Mesenchymal stem cell (in vitro differentiated cells and primary cell): ENCODE data around the gene NTN1.

Source experiments
- DNase-seq: peaks from one replicate; pipeline ENCODE4 v3.0.0-alpha.2; 2013
- H2AFZ ChIP-seq: one replicate; pipeline ENCODE4 v1.6.1; 2013; ENCODE audit warnings: low read depth, mild to moderate bottlenecking, control low read depth, inconsistent platforms, low read length, moderate library complexity
- H2AK5ac ChIP-seq: 2 replicates; pipeline ENCODE4 v1.6.1; 2013; ENCODE audit warnings: low read length, moderate library complexity, mild to moderate bottlenecking, inconsistent platforms; ENCODE audit not compliant: severe bottlenecking
- H2BK120ac ChIP-seq: one replicate; pipeline ENCODE4 v1.6.1; 2013; ENCODE audit warnings: low read depth, mild to moderate bottlenecking, inconsistent platforms, low read length, moderate library complexity
- H2BK12ac ChIP-seq, 2 experiments: one replicate each; pipeline ENCODE4 v1.6.1; 2013; ENCODE audit warnings: inconsistent platforms in 2 of 2, low read length in 2 of 2, mild to moderate bottlenecking in 2 of 2, moderate library complexity in 2 of 2, control low read depth in 1 of 2
- H2BK15ac ChIP-seq: one replicate; pipeline ENCODE4 v1.6.1; 2013; ENCODE audit warnings: mild to moderate bottlenecking, low read depth, inconsistent platforms; ENCODE audit not compliant: poor library complexity, severe bottlenecking
- H2BK5ac ChIP-seq: 2 replicates; pipeline ENCODE4 v1.6.1; 2013; ENCODE audit warnings: low read depth, mild to moderate bottlenecking, low read length, control low read depth, inconsistent platforms; ENCODE audit not compliant: poor library complexity, severe bottlenecking
- H3K14ac ChIP-seq, 2 experiments: one replicate each; pipeline ENCODE4 v1.6.1; 2013; ENCODE audit warnings: inconsistent platforms in 2 of 2, low read length in 2 of 2, control low read depth in 1 of 2, mild to moderate bottlenecking in 1 of 2, moderate library complexity in 1 of 2
- H3K18ac ChIP-seq, 2 experiments: one replicate each; pipeline ENCODE4 v1.6.1; 2013; ENCODE audit warnings: inconsistent platforms in 2 of 2, low read length in 2 of 2, control low read depth in 1 of 2, low read depth in 1 of 2, mild to moderate bottlenecking in 1 of 2
- H3K23ac ChIP-seq, 2 experiments: one replicate each; pipeline ENCODE4 v1.6.1; 2013; ENCODE audit warnings: inconsistent platforms in 2 of 2, low read length in 2 of 2, mild to moderate bottlenecking in 2 of 2, moderate library complexity in 2 of 2, control low read depth in 1 of 2
- H3K27ac ChIP-seq: 2 replicates; pipeline ENCODE4 v1.5.1; 2013; ENCODE audit warnings: mild to moderate bottlenecking, moderate library complexity, low read length, control low read depth, inconsistent platforms; ENCODE audit not compliant: poor library complexity, severe bottlenecking
- H3K27me3 ChIP-seq, 2 experiments: 2 replicates each; pipeline versions ENCODE4 v1.6.1 to v1.7.0; 2013; ENCODE audit warnings: low read length in 2 of 2, mild to moderate bottlenecking in 2 of 2, moderate library complexity in 2 of 2, control low read depth in 1 of 2, inconsistent platforms in 1 of 2; ENCODE audit not compliant: control insufficient read depth in 1 of 2, insufficient read depth in 1 of 2
- H3K36me3 ChIP-seq, 2 experiments: 2 replicates each; pipeline versions ENCODE4 v1.6.1 to v1.7.0; 2013; ENCODE audit warnings: low read length in 2 of 2, control low read depth in 1 of 2, inconsistent platforms in 1 of 2, low read depth in 1 of 2, mild to moderate bottlenecking in 1 of 2; ENCODE audit not compliant: insufficient read depth in 2 of 2, control insufficient read depth in 1 of 2
- H3K4ac ChIP-seq, 2 experiments: one replicate each; pipeline ENCODE4 v1.6.1; 2013; ENCODE audit warnings: inconsistent platforms in 2 of 2, low read length in 2 of 2, mild to moderate bottlenecking in 2 of 2, moderate library complexity in 2 of 2, control low read depth in 1 of 2, low read depth in 1 of 2
- H3K4me1 ChIP-seq: 2 replicates; pipeline ENCODE4 v1.6.1; 2013; ENCODE audit warnings: low read depth, low read length, control low read depth; ENCODE audit not compliant: control insufficient read depth, insufficient read depth
- H3K4me2 ChIP-seq: 2 replicates; pipeline ENCODE4 v1.6.1; 2013; ENCODE audit warnings: low read length, mild to moderate bottlenecking, inconsistent platforms; ENCODE audit not compliant: poor library complexity, severe bottlenecking
- H3K4me3 ChIP-seq, 2 experiments: 2 replicates each; pipeline versions ENCODE4 v1.5.1 to v1.7.0; 2013; ENCODE audit warnings: low read length in 2 of 2, mild to moderate bottlenecking in 2 of 2, control low read depth in 1 of 2, low read depth in 1 of 2; ENCODE audit not compliant: insufficient read depth in 1 of 2
- H3K79me1 ChIP-seq: replicated peaks from 2 replicates; pipeline ENCODE4 v1.6.1; 2013; ENCODE audit warnings: mild to moderate bottlenecking, control low read depth, low read length, inconsistent platforms; ENCODE audit not compliant: poor library complexity, severe bottlenecking
- H3K9ac ChIP-seq: 2 replicates; pipeline ENCODE4 v1.7.0; 2013; ENCODE audit warnings: mild to moderate bottlenecking, low read length, moderate library complexity
- H3K9me3 ChIP-seq: 2 replicates; pipeline ENCODE4 v1.7.0; 2013; ENCODE audit warnings: mild to moderate bottlenecking, low read length; ENCODE audit not compliant: control insufficient read depth
- H4K8ac ChIP-seq: one replicate; pipeline ENCODE4 v1.6.1; 2013; ENCODE audit warnings: inconsistent platforms, mild to moderate bottlenecking, low read length, moderate library complexity
- H4K91ac ChIP-seq: one replicate; pipeline ENCODE4 v1.6.1; 2013; ENCODE audit warnings: mild to moderate bottlenecking, low read length, inconsistent platforms
- whole genome bisulfite sequencing: methylation state at CpG from one replicate; pipeline ENCODE4 v1.1.7; 2013; ENCODE audit warnings: mixed read lengths; 5-methylcytosine and 5-hydroxymethylcytosine counted together

Gene NTN1

GRCh38 chr17:9032583-9032982, 11.3 kb downstream of the NTN1 start:
- H3K4me1 ChIP-seq, result no peaks in the 10 kb centered on the region
- no peak overlapping the region for H2BK15ac ChIP-seq
- H4K8ac ChIP-seq, result no peak overlapping the region
- no peak overlapping the region for H3K9ac ChIP-seq
- H3K36me3 ChIP-seq, result no peaks in the 10 kb centered on the region
- no peak overlapping the region for H4K91ac ChIP-seq
- no peak for DNase-seq
- WGBS, result 74% methylated on average over 10 of the region's 10 CpGs
- H3K9me3 ChIP-seq, result peaks cover 4% of the 10 kb centered on the region
- no peak overlapping the region for H2AK5ac ChIP-seq
- no peak overlapping the region for H3K27ac ChIP-seq
- no peak overlapping the region for H3K4me2 ChIP-seq
- no peak overlapping the region for H3K4me3 ChIP-seq
- no peaks in the 10 kb centered on the region for H3K79me1 ChIP-seq
- no peak overlapping the region for H2AFZ ChIP-seq
- H3K18ac ChIP-seq, result no peak overlapping the region
- no peak overlapping the region for H3K14ac ChIP-seq
- H3K4ac ChIP-seq, result no peak overlapping the region
- no peak overlapping the region for H2BK5ac ChIP-seq
- H2BK12ac ChIP-seq, result no peak overlapping the region
- peaks cover 23 to 28% of the 10 kb centered on the region in 2 experiments for H3K27me3 ChIP-seq
- H2BK120ac ChIP-seq, result no peak overlapping the region
- H3K23ac ChIP-seq, result no peak overlapping the region

- Histone ChIP-seq H3K79me1 (no peaks in the 10 kb centered on the region), H3K4ac (no peak overlapping the region), H3K4me2 (no peak overlapping the region), H2BK5ac (no peak overlapping the region), H3K4me3 (no peak overlapping the region), H2BK120ac (no peak overlapping the region), H2BK12ac (no peak overlapping the region), H2AFZ (no peak overlapping the region), H3K18ac (no peak overlapping the region), H3K36me3 (no peaks in the 10 kb centered on the region), H4K8ac (no peak overlapping the region), H3K9ac (no peak overlapping the region), H2BK15ac (no peak overlapping the region), H3K9me3 (peaks cover 15% of the 10 kb centered on the region), H3K27ac (no peak overlapping the region), H3K27me3 (peaks cover 13% of the 10 kb centered on the region in 2 experiments), H3K14ac (no peak overlapping the region), H2AK5ac (no peak overlapping the region), H4K91ac (no peak overlapping the region), H3K4me1 (no peaks in the 10 kb centered on the region), H3K23ac (no peak overlapping the region)
- DNase-seq, result no peak
- WGBS, result 85% methylated on average over 1 of the region's 1 CpG
These were observed 13.9 kb downstream of the NTN1 start for GRCh38 chr17:9035249-9035648.

- Histone ChIP-seq H3K9ac (no peak overlapping the region), H2BK12ac (no peak overlapping the region), H2AFZ (no peak overlapping the region), H2BK15ac (no peak overlapping the region), H3K4me1 (no peaks in the 10 kb centered on the region), H3K23ac (no peak overlapping the region), H2BK5ac (no peak overlapping the region), H3K14ac (no peak overlapping the region), H3K79me1 (no peaks in the 10 kb centered on the region), H3K27me3 (peaks cover 6 to 10% of the 10 kb centered on the region in 2 experiments), H3K4me2 (no peak overlapping the region), H3K9me3 (peaks cover 20% of the 10 kb centered on the region), H3K4me3 (no peak overlapping the region), H3K18ac (no peak overlapping the region), H3K36me3 (no peaks in the 10 kb centered on the region), H4K91ac (no peak overlapping the region), H3K27ac (no peak overlapping the region), H2BK120ac (no peak overlapping the region), H3K4ac (no peak overlapping the region), H4K8ac (no peak overlapping the region), H2AK5ac (no peak overlapping the region)
- 73% methylated on average over 3 of the region's 4 CpGs for WGBS
- DNase-seq, result no peak
These were observed 15.0 kb downstream of the NTN1 start for GRCh38 chr17:9036336-9036735.

GRCh38 chr17:9037736-9038135, 16.4 kb downstream of the NTN1 start:
- Histone ChIP-seq H2BK15ac (no peak overlapping the region), H3K4me1 (no peaks in the 10 kb centered on the region), H2BK5ac (no peak overlapping the region), H3K4me3 (no peak overlapping the region), H3K4me2 (no peak overlapping the region), H3K4ac (no peak overlapping the region), H2AK5ac (no peak overlapping the region), H3K27ac (no peak overlapping the region), H3K9me3 (peaks cover 20% of the 10 kb centered on the region), H3K9ac (no peak overlapping the region), H3K18ac (no peak overlapping the region), H4K91ac (no peak overlapping the region), H2BK120ac (no peak overlapping the region), H3K14ac (no peak overlapping the region), H3K36me3 (no peaks in the 10 kb centered on the region), H3K79me1 (no peaks in the 10 kb centered on the region), H3K27me3 (peaks cover 0 to under 1% of the 10 kb centered on the region in 2 experiments), H2AFZ (no peak overlapping the region), H2BK12ac (no peak overlapping the region), H4K8ac (no peak overlapping the region), H3K23ac (no peak overlapping the region)
- no peak for DNase-seq
- whole genome bisulfite sequencing, result 53% methylated on average over 2 of the region's 2 CpGs
